ENCODE results near the gene SENP1.

SENP1 gene

GRCh38 chr12:48010366-48010970, 95.4 kb downstream of the SENP1 start:
- Histone ChIP-seq H2BK5ac (ENCODE audit: low read depth, low read length, poor library complexity, severe bottlenecking) (no peak overlapping the region), H2BK120ac (ENCODE audit: low read depth, low read length) (no peak overlapping the region), H3K4me2 (ENCODE audit: low read length, poor library complexity, severe bottlenecking) (no peak overlapping the region), H2BK15ac (ENCODE audit: low read depth, poor library complexity, severe bottlenecking) (no peak overlapping the region), H3K27ac (ENCODE audit: low read length, poor library complexity, severe bottlenecking) (no peak overlapping the region), H3K4ac (ENCODE audit: low read depth in 1 of 2, low read length in 2 of 2) (no peak overlapping the region), H3K14ac (ENCODE audit: low read length in 2 of 2) (no peak overlapping the region), H4K91ac (ENCODE audit: low read length) (no peak overlapping the region), H4K8ac (ENCODE audit: low read length) (no peak overlapping the region), H2AK5ac (ENCODE audit: low read length, severe bottlenecking) (no peak overlapping the region), H3K4me1 (ENCODE audit: control insufficient read depth, insufficient read depth, low read depth, low read length) (no peaks in the 10 kb centered on the region), H3K9me3 (ENCODE audit: control insufficient read depth, low read length) (no peaks in the 10 kb centered on the region), H2AFZ (ENCODE audit: low read depth, low read length) (no peak overlapping the region), H3K4me3 (ENCODE audit: insufficient read depth in 1 of 2, low read depth in 1 of 2, low read length in 2 of 2) (no peak overlapping the region), H3K18ac (ENCODE audit: low read depth in 1 of 2, low read length in 2 of 2) (no peak overlapping the region), H3K9ac (ENCODE audit: low read length) (no peak overlapping the region), H3K23ac (ENCODE audit: low read length in 2 of 2) (no peak overlapping the region), H2BK12ac (ENCODE audit: low read length in 2 of 2) (no peak overlapping the region), H3K36me3 (ENCODE audit: control insufficient read depth in 1 of 2, insufficient read depth in 2 of 2, low read depth in 1 of 2, low read length in 2 of 2) (no peaks in the 10 kb centered on the region), H3K79me1 (replicated peaks; ENCODE audit: low read length, poor library complexity, severe bottlenecking) (no peaks in the 10 kb centered on the region), H3K27me3 (ENCODE audit: control insufficient read depth in 1 of 2, insufficient read depth in 1 of 2, low read length in 2 of 2) (peaks cover 76 to 97% of the 10 kb centered on the region in 2 experiments)
- WGBS, result 58% methylated on average over 7 of the region's 7 CpGs
- no peak for DNase-seq

- no peak overlapping the region for H3K4ac ChIP-seq (ENCODE audit: low read depth in 1 of 2, low read length in 2 of 2)
- no peak for DNase-seq
- H2AK5ac ChIP-seq (ENCODE audit: low read length, severe bottlenecking), result no peak overlapping the region
- 70% methylated on average over 1 of the region's 1 CpG for WGBS
- H2AFZ ChIP-seq (ENCODE audit: low read depth, low read length), result no peak overlapping the region
- no peak overlapping the region for H2BK5ac ChIP-seq (ENCODE audit: low read depth, low read length, poor library complexity, severe bottlenecking)
- no peak overlapping the region for H3K9ac ChIP-seq (ENCODE audit: low read length)
- H2BK120ac ChIP-seq (ENCODE audit: low read depth, low read length), result no peak overlapping the region
- H3K4me2 ChIP-seq (ENCODE audit: low read length, poor library complexity, severe bottlenecking), result no peak overlapping the region
- no peak overlapping the region for H3K18ac ChIP-seq (ENCODE audit: low read depth in 1 of 2, low read length in 2 of 2)
- H3K36me3 ChIP-seq (ENCODE audit: control insufficient read depth in 1 of 2, insufficient read depth in 2 of 2, low read depth in 1 of 2, low read length in 2 of 2), result no peaks in the 10 kb centered on the region
- no peak overlapping the region for H3K14ac ChIP-seq (ENCODE audit: low read length in 2 of 2)
- no peaks in the 10 kb centered on the region for H3K79me1 ChIP-seq (replicated peaks; ENCODE audit: low read length, poor library complexity, severe bottlenecking)
- no peak overlapping the region for H2BK12ac ChIP-seq (ENCODE audit: low read length in 2 of 2)
- no peak overlapping the region for H4K91ac ChIP-seq (ENCODE audit: low read length)
- no peak overlapping the region for H2BK15ac ChIP-seq (ENCODE audit: low read depth, poor library complexity, severe bottlenecking)
- H3K4me3 ChIP-seq (ENCODE audit: insufficient read depth in 1 of 2, low read depth in 1 of 2, low read length in 2 of 2), result no peak overlapping the region
- peaks cover 76 to 97% of the 10 kb centered on the region in 2 experiments for H3K27me3 ChIP-seq (ENCODE audit: control insufficient read depth in 1 of 2, insufficient read depth in 1 of 2, low read length in 2 of 2)
- peaks cover 8% of the 10 kb centered on the region for H3K4me1 ChIP-seq (ENCODE audit: control insufficient read depth, insufficient read depth, low read depth, low read length)
- H3K9me3 ChIP-seq (ENCODE audit: control insufficient read depth, low read length), result no peaks in the 10 kb centered on the region
- H3K27ac ChIP-seq (ENCODE audit: low read length, poor library complexity, severe bottlenecking), result no peak overlapping the region
- H3K23ac ChIP-seq (ENCODE audit: low read length in 2 of 2), result no peak overlapping the region
- H4K8ac ChIP-seq (ENCODE audit: low read length), result no peak overlapping the region
Measured at GRCh38 chr12:48009471-48009870, 96.4 kb downstream of the SENP1 start.

GRCh38 chr12:48008950-48009349, 96.9 kb downstream of the SENP1 start:
- H3K4me2 ChIP-seq (ENCODE audit: low read length, poor library complexity, severe bottlenecking), result no peak overlapping the region
- H2BK5ac ChIP-seq (ENCODE audit: low read depth, low read length, poor library complexity, severe bottlenecking), result no peak overlapping the region
- no peak overlapping the region for H3K4ac ChIP-seq (ENCODE audit: low read depth in 1 of 2, low read length in 2 of 2)
- no peak overlapping the region for H3K4me3 ChIP-seq (ENCODE audit: insufficient read depth in 1 of 2, low read depth in 1 of 2, low read length in 2 of 2)
- no peak overlapping the region for H2AK5ac ChIP-seq (ENCODE audit: low read length, severe bottlenecking)
- H4K8ac ChIP-seq (ENCODE audit: low read length), result no peak overlapping the region
- H4K91ac ChIP-seq (ENCODE audit: low read length), result no peak overlapping the region
- no peaks in the 10 kb centered on the region for H3K9me3 ChIP-seq (ENCODE audit: control insufficient read depth, low read length)
- H3K18ac ChIP-seq (ENCODE audit: low read depth in 1 of 2, low read length in 2 of 2), result no peak overlapping the region
- no peak overlapping the region for H3K27ac ChIP-seq (ENCODE audit: low read length, poor library complexity, severe bottlenecking)
- no peak overlapping the region for H2AFZ ChIP-seq (ENCODE audit: low read depth, low read length)
- peaks cover 13% of the 10 kb centered on the region for H3K4me1 ChIP-seq (ENCODE audit: control insufficient read depth, insufficient read depth, low read depth, low read length)
- H2BK120ac ChIP-seq (ENCODE audit: low read depth, low read length), result no peak overlapping the region
- peaks cover 77 to 97% of the 10 kb centered on the region in 2 experiments for H3K27me3 ChIP-seq (ENCODE audit: control insufficient read depth in 1 of 2, insufficient read depth in 1 of 2, low read length in 2 of 2)
- H2BK15ac ChIP-seq (ENCODE audit: low read depth, poor library complexity, severe bottlenecking), result no peak overlapping the region
- H2BK12ac ChIP-seq (ENCODE audit: low read length in 2 of 2), result no peak overlapping the region
- H3K14ac ChIP-seq (ENCODE audit: low read length in 2 of 2), result no peak overlapping the region
- DNase-seq, result no peak
- no peaks in the 10 kb centered on the region for H3K79me1 ChIP-seq (replicated peaks; ENCODE audit: low read length, poor library complexity, severe bottlenecking)
- H3K23ac ChIP-seq (ENCODE audit: low read length in 2 of 2), result no peak overlapping the region
- H3K36me3 ChIP-seq (ENCODE audit: control insufficient read depth in 1 of 2, insufficient read depth in 2 of 2, low read depth in 1 of 2, low read length in 2 of 2), result no peaks in the 10 kb centered on the region
- 60% methylated on average over 1 of the region's 4 CpGs for WGBS
- H3K9ac ChIP-seq (ENCODE audit: low read length), result no peak overlapping the region

GRCh38 chr12:48008349-48008748, 97.5 kb downstream of the SENP1 start:
- no peak overlapping the region for H2BK12ac ChIP-seq (ENCODE audit: low read length in 2 of 2)
- 34% methylated on average over 2 of the region's 2 CpGs for WGBS

More at GRCh38 chr12:48008349-48008748, 97.5 kb downstream of the SENP1 start:
- Histone ChIP-seq H3K4me1 (ENCODE audit: control insufficient read depth, insufficient read depth, low read depth, low read length) (peaks cover 19% of the 10 kb centered on the region), H3K27me3 (ENCODE audit: control insufficient read depth in 1 of 2, insufficient read depth in 1 of 2, low read length in 2 of 2) (peaks cover 77 to 97% of the 10 kb centered on the region in 2 experiments), H3K4me3 (ENCODE audit: insufficient read depth in 1 of 2, low read depth in 1 of 2, low read length in 2 of 2) (no peak overlapping the region), H3K9me3 (ENCODE audit: control insufficient read depth, low read length) (no peaks in the 10 kb centered on the region), H3K14ac (ENCODE audit: low read length in 2 of 2) (no peak overlapping the region), H2BK15ac (ENCODE audit: low read depth, poor library complexity, severe bottlenecking) (no peak overlapping the region), H4K8ac (ENCODE audit: low read length) (no peak overlapping the region), H2BK120ac (ENCODE audit: low read depth, low read length) (no peak overlapping the region), H3K23ac (ENCODE audit: low read length in 2 of 2) (no peak overlapping the region), H3K36me3 (ENCODE audit: control insufficient read depth in 1 of 2, insufficient read depth in 2 of 2, low read depth in 1 of 2, low read length in 2 of 2) (no peaks in the 10 kb centered on the region), H3K9ac (ENCODE audit: low read length) (no peak overlapping the region), H3K18ac (ENCODE audit: low read depth in 1 of 2, low read length in 2 of 2) (no peak overlapping the region), H2AK5ac (ENCODE audit: low read length, severe bottlenecking) (no peak overlapping the region), H3K79me1 (replicated peaks; ENCODE audit: low read length, poor library complexity, severe bottlenecking) (no peaks in the 10 kb centered on the region), H4K91ac (ENCODE audit: low read length) (no peak overlapping the region), H2AFZ (ENCODE audit: low read depth, low read length) (no peak overlapping the region), H3K4me2 (ENCODE audit: low read length, poor library complexity, severe bottlenecking) (no peak overlapping the region), H3K4ac (ENCODE audit: low read depth in 1 of 2, low read length in 2 of 2) (no peak overlapping the region), H3K27ac (ENCODE audit: low read length, poor library complexity, severe bottlenecking) (no peak overlapping the region), H2BK5ac (ENCODE audit: low read depth, low read length, poor library complexity, severe bottlenecking) (no peak overlapping the region)
- no peak for DNase-seq

All from mesenchymal stem cell (in vitro differentiated cells and primary cell).